Natural killer cell (primary cell): ENCODE measurements around the gene KAT6B. TPM values are rescaled to one million over a fixed set of nuclear protein-coding genes. Genes with fewer than 3 reads are reported as not detected.

Experiments
- ATAC-seq, 3 donors: fragments of 150-1000 bp in 2 of 3; fragments of 200-7000 bp in 1 of 3; cut with Tn5 transposase; 1 replicate in 1 of 3; 2 replicates in 2 of 3; pipeline ENCODE4 v1.10.0; 2021; ENCODE audit warnings: mild to moderate bottlenecking in 2 of 3, moderate library complexity in 2 of 3
- DNase-seq, 2 donors: peaks; one replicate each; pipeline versions ENCODE4 v3.0.0 to v3.0.0-alpha.2; 2013 to 2021; ENCODE audit warnings: mixed read lengths in 1 of 2
- H3K27ac ChIP-seq: one replicate; pipeline ENCODE4 v1.5.1; 2013; ENCODE audit warnings: mild to moderate bottlenecking, low read length
- H3K27me3 ChIP-seq: one replicate; pipeline ENCODE4 v1.6.1; 2013; ENCODE audit warnings: low read length; ENCODE audit not compliant: control insufficient read depth, insufficient read depth
- H3K36me3 ChIP-seq: one replicate; pipeline ENCODE4 v1.6.1; 2013; ENCODE audit warnings: low read length; ENCODE audit not compliant: control insufficient read depth, insufficient read depth
- H3K4me1 ChIP-seq: one replicate; pipeline ENCODE4 v1.6.1; 2013; ENCODE audit warnings: low read length; ENCODE audit not compliant: control insufficient read depth, insufficient read depth
- H3K4me3 ChIP-seq: one replicate; pipeline ENCODE4 v1.5.1; 2013; ENCODE audit warnings: low read length
- H3K9me3 ChIP-seq: one replicate; pipeline ENCODE4 v1.6.1; 2013; ENCODE audit warnings: low read length; ENCODE audit not compliant: control insufficient read depth, insufficient read depth
- H3K27ac Mint-ChIP-seq, 2 donors: one replicate each; pipeline ENCODE4 v1.8.0; 2022; ENCODE audit warnings: mild to moderate bottlenecking in 2 of 2, mixed read lengths in 2 of 2, moderate library complexity in 1 of 2
- H3K27me3 Mint-ChIP-seq, 2 donors: one replicate each; pipeline ENCODE4 v1.8.0; 2022; ENCODE audit warnings: low read depth in 2 of 2, mixed read lengths in 2 of 2
- H3K36me3 Mint-ChIP-seq: one replicate; pipeline ENCODE4 v1.8.0; 2022; ENCODE audit warnings: mixed read lengths
- H3K4me1 Mint-ChIP-seq, 2 donors: one replicate each; pipeline ENCODE4 v1.8.0; 2022; ENCODE audit warnings: mixed read lengths in 2 of 2
- H3K4me3 Mint-ChIP-seq: one replicate; pipeline ENCODE4 v1.8.0; 2022; ENCODE audit warnings: mild to moderate bottlenecking, moderate library complexity, mixed read lengths
- H3K9me3 Mint-ChIP-seq, 2 donors: one replicate each; pipeline ENCODE4 v1.8.0; 2022; ENCODE audit warnings: mixed read lengths in 2 of 2
- WGBS: methylation state at CpG from one replicate; pipeline ENCODE4 v1.1.7; 2013; ENCODE audit warnings: missing lambda C conversion rate; ENCODE audit not compliant: insufficient coverage; 5-methylcytosine and 5-hydroxymethylcytosine counted together
- intact Hi-C: fragments of 100-400 bp; cut with micrococcal nuclease; formaldehyde crosslinking; loops from one replicate; pipeline ENCODE4 v1.14.2; 2022
- total RNA-seq, 4 donors: library from RNA; stranded (reverse); fragments of 120-200 nt in 1 of 4; gene quantifications; one replicate each; pipeline versions ENCODE4 v1.2.3 to v1.2.4, GENCODE V29; 2013 to 2022
- TF ChIP-seq, protein P1 (sequence below): fragments of 200-600 bp; IDR thresholded peaks from one replicate; pipeline ENCODE4 v1.8.0; 2022; ENCODE audit warnings: antibody characterized with exemption

Gene KAT6B
- total RNA-seq, 3 donors from 2014 or later (not counting 1 experiment from before 2014, with no cell fraction given), result 117 to 133 (median 121) TPM

DNA sequence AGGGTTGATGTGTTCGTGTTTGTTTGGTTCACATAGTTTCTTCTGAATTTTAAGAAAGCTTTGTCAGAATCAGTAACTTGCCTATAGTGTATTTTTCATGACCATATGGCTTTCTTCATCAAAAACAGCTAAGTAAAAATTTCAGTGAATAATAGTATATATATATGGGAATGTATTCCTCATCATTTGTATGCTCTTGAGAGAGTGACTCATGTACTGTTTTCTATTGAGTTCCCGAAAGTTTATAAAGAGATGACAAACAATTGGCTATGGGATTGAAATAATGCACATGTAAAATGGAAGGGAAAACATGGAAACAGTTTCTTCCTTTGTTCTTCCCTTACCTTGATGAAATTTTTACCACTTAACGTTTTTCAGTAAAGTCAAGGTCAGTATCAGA, 56.4 kb downstream of the KAT6B start:
- Mint-ChIP-seq H3K9me3 (no peaks in the 10 kb centered on the region), H3K27me3 (no peaks in the 10 kb centered on the region), H3K36me3 (no peaks in the 10 kb centered on the region), H3K4me3 (no peak overlapping the region), H3K4me1 (peaks cover 47 to 53% of the 10 kb centered on the region in 2 donors), H3K27ac (no peak overlapping the region)
- peaks cover 2% of the 10 kb centered on the region for H3K4me1 ChIP-seq
- no peak for ATAC-seq
- no peak overlapping the region for H3K27ac ChIP-seq
- no peaks in the 10 kb centered on the region for H3K9me3 ChIP-seq
- TF ChIP-seq, protein P1, sequence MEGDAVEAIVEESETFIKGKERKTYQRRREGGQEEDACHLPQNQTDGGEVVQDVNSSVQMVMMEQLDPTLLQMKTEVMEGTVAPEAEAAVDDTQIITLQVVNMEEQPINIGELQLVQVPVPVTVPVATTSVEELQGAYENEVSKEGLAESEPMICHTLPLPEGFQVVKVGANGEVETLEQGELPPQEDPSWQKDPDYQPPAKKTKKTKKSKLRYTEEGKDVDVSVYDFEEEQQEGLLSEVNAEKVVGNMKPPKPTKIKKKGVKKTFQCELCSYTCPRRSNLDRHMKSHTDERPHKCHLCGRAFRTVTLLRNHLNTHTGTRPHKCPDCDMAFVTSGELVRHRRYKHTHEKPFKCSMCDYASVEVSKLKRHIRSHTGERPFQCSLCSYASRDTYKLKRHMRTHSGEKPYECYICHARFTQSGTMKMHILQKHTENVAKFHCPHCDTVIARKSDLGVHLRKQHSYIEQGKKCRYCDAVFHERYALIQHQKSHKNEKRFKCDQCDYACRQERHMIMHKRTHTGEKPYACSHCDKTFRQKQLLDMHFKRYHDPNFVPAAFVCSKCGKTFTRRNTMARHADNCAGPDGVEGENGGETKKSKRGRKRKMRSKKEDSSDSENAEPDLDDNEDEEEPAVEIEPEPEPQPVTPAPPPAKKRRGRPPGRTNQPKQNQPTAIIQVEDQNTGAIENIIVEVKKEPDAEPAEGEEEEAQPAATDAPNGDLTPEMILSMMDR, result no peak
- no peak overlapping the region for H3K4me3 ChIP-seq
- no peaks in the 10 kb centered on the region for H3K36me3 ChIP-seq
- intact Hi-C loops, result no loop called here
- no peaks in the 10 kb centered on the region for H3K27me3 ChIP-seq
- WGBS, result 89% methylated on average over 3 of the region's 3 CpGs
- no peak for DNase-seq

DNA sequence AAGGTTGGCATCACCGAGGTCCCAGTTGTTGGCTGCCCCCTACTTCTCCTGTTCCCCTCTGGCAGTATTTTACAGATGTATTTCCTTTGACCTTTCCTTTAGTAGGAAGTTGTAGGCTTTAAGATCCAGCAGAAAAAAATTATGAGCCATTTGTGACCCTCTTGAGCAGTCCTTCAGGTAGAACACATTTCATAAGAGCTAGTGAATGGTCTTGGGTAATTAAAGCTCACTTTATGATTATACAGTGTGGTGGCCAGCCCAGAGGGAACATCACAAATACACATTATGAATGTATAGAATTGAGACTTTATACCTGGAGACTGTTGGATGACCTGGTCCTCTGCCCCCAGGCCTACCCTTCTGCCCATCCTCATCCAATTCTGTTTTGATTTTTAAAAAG, 57.0 kb downstream of the KAT6B start:
- Histone ChIP-seq H3K4me1 (peaks cover 2% of the 10 kb centered on the region), H3K27me3 (no peaks in the 10 kb centered on the region), H3K9me3 (no peaks in the 10 kb centered on the region), H3K36me3 (no peaks in the 10 kb centered on the region), H3K27ac (no peak overlapping the region), H3K4me3 (no peak overlapping the region)
- H3K27ac Mint-ChIP-seq, result peak overlapping the region; percentile 63 to 80
- H3K27me3 Mint-ChIP-seq, result no peaks in the 10 kb centered on the region
- no peaks in the 10 kb centered on the region for H3K9me3 Mint-ChIP-seq
- intact Hi-C loops, result no loop called here
- ATAC-seq (no peak), DNase-seq (no peak)
- H3K36me3 Mint-ChIP-seq, result no peaks in the 10 kb centered on the region
- WGBS, result no CpG with 5 or more reads among the region's 1 CpG
- TF ChIP-seq, protein P1, result no peak
- no peak overlapping the region for H3K4me3 Mint-ChIP-seq
- peaks cover 48 to 54% of the 10 kb centered on the region in 2 donors for H3K4me1 Mint-ChIP-seq

DNA sequence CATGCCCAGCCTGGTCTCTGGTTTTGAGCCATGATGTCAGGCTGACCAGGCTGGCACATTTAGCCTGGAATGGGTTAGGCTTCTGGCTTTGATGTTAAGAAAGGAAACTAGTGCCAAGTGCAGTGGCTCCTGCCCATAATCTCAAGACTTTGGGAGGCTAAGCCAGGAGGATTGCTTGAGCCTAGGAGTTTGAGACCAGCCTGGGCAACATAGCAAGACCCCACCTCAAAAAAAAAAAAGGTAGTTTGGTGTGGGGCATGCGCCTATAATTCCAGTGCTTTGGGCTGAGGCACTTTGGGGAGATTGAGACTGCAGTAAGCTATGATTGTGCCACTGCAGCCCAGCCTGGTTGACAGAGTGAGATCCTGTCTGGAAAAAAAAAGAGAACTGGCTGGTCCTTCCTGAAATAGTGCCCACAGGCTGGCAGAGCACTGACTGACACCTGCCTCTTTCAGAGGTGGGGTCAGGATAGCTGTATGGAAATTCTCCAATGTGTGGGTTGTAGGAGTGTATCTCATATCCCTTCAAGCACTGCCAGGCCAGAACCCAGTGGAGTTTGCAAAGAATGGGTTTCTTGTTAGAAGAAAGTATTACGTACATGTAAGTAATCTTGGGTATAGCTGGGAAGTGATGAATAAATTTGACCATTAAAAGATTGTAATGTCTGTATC, 61.3 kb downstream of the KAT6B start:
- no peak for ATAC-seq

More for the DNA sequence above, 61.3 kb downstream of the KAT6B start:
- H3K9me3 Mint-ChIP-seq, result no peaks in the 10 kb centered on the region
- peaks cover 50 to 68% of the 10 kb centered on the region in 2 donors for H3K4me1 Mint-ChIP-seq
- no peaks in the 10 kb centered on the region for H3K36me3 Mint-ChIP-seq
- H3K4me1 ChIP-seq, result peaks cover 7% of the 10 kb centered on the region
- H3K27ac ChIP-seq, result no peak overlapping the region
- TF ChIP-seq, protein P1, result no peak
- H3K27me3 Mint-ChIP-seq, result no peaks in the 10 kb centered on the region
- H3K9me3 ChIP-seq, result no peaks in the 10 kb centered on the region
- 98% methylated on average over 2 of the region's 2 CpGs for WGBS
- H3K27me3 ChIP-seq, result no peaks in the 10 kb centered on the region
- H3K4me3 ChIP-seq, result no peak overlapping the region
- intact Hi-C loops, result no loop called here
- H3K36me3 ChIP-seq, result no peaks in the 10 kb centered on the region
- peak overlapping the region in 1 of 2 donors; percentile 22 for H3K27ac Mint-ChIP-seq
- no peak overlapping the region for H3K4me3 Mint-ChIP-seq
- DNase-seq, result no peak
